HG03039 (cell line): ENCODE results near the gene RAD51B.
A peak's percentile ranks its signal among the peaks of the same experiment; 100 is the strongest.

Experiments
- ATAC-seq: cut with Tn5 transposase; IDR thresholded peaks from one replicate; pipeline ENCODE4 v1.9.1; 2021; ENCODE audit warnings: mild to moderate bottlenecking, moderate library complexity; ENCODE audit not compliant: unreplicated experiment

The RAD51B gene

DNA sequence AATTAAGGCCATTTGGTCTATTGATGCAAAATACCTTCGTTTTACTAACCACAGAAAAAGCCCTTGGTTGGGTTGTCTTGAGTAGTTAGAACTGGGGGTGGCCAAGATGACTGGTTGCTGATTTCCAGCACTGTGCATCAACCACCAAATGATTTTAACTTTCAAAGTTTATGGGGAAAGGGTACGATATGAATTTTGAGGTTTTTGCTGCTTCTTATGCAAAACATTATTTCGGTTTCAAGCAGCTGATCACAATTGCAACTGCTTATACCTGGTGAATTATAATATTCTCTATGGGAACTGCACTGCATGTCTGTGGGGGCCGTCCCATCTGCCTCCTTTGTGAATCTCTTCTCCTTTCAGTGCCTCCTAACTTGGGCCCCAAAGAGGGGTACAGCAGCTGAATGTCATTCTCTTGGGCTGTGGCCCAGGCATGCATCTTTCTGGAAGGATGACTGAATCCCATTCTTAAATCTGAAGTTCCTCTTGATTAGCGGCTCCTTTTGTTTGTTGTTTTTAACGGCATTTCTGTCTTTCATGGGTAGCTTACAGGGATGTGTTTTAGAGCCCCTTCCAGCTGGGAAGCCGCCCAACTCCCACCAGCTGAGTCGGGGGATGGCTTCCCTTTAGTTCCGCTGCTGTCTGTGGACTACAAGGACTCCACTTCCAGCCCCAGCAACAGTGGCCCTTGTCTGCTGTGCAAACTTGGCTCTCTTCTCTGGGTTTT is 493.5 kb downstream of the RAD51B start:
- peak; percentile 88 for ATAC-seq

DNA sequence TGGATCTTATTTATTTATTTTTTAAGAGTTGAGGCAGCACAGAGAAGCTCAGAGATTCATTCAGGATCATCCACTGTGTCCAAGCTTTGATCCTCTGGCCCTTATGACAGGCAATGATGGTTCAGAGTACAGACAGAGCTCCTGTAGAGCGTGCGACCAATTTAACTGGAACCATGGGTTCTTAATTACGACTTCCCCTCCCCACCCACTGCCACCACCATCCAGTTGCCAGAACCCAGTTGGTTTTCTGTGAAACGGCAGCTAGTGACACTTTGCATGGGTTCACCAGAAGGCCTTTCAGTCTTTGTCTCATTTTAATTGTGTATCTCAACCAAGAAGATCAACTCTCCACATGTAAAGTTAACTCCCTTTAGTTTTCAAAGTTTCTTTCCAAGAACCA is 495.1 kb downstream of the RAD51B start:
- ATAC-seq = no peak

DNA sequence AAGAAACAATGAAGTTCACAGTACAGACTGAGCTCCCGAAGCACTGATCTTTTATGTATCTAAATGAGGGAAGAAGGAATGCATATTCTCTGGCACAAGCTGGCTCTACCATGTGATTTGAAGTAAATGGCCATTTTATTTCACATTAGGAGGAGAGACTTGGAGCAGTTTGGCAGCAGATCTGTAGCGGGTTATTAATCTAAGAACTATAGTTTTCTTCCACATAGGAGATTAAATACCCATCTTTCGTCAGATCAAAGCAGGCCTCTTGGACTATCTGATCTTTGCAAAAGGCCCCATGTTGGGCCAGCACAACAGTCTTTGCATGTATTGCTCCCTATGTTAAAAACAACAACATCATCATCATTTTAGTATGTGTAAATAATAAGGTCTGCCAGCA is 495.5 kb downstream of the RAD51B start:
- ATAC-seq = no peak

DNA sequence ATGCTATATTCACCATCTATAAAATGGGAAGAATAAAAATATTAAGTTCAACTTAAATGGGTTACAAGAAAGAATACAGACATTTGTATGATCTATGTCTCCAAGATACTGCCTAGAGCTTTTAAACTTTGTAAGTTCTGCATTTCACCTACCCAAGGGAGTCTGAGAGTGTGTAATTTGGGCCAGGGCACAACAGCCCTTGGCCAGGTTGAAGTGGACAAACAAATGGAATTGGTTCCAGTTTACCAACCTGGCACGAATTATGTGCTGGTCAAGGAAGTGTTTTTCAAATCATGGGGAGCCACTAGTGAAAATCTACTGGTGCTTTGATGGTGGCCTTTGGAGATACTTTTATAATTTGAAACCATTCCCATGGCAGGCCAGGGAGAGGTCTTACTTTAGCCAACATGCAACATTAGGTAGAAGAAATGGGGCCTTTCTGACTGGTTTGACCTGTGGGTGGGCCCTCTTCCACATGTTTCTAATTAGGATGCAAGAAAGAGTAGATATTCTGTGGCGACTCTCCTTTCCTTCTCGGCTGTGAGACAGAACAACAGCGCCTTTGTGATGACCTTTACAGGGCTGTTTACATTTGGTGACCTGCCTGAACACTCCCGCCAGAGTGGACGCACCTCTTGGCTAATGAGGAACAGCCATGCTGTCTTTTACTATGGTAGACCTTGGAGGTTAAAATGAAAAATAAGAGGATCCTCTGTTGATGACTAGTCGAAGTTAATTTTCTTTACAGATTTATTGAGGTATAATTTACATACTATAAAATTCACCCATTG is 496.7 kb downstream of the RAD51B start:
- ATAC-seq = no peak

DNA sequence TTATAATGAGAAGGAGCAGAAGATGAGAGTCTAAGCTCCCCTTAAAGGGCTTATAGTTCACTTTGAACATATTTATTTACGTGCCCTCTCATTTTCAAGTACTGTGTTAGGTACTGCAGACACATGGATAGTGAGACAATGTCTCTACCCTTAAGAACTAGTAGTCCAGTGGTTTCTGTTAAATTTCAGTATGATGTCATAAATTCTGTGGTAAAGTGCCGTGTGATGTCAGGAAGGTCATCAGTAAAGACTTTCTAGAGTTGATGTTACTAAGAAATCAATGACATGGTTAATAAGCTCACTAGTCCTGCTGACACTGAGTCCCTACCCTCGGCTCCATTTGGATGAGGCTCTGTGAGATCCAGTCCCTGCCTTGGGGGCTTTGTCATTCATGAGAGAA is 497.7 kb downstream of the RAD51B start:
- no peak for ATAC-seq

DNA sequence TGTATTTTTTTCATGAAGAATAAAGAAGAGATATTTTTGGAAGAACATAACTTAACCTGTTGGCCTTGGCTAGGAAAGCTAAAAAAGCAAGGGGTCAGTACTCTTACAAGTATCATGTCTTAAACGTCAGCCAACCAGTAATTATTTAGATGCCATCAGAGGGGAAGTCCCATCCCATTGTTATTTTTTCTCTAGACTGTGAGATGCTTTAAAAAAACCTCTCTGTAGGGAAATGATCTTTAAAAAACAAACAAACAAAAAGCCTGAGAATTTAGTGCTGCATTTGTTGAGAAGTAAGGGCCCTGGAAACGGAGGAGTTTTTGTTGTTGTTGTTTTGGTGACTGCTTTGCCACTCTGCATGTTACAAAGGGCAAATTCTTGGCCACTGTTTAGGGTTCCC is 499.2 kb downstream of the RAD51B start:
- no peak for ATAC-seq

DNA sequence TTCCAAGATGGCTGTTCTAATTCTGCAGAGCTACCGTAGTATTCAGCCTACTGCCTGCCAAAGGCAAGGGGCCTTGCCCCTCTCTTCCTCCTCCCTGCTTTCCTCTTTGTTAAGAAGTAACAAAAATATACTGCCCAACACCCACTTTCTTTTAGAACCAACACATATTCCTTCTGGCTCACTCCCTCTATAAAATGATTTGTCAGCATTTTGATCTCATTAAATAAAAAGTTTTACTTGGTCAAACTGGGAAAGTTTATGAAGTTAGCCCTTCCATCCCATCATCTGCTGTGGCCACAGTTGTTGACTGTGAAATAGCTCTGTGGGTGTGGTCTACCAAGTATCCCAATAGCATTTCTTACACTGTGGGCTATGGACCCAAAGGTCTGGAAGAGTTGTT is 500.9 kb downstream of the RAD51B start:
- no peak for ATAC-seq

DNA sequence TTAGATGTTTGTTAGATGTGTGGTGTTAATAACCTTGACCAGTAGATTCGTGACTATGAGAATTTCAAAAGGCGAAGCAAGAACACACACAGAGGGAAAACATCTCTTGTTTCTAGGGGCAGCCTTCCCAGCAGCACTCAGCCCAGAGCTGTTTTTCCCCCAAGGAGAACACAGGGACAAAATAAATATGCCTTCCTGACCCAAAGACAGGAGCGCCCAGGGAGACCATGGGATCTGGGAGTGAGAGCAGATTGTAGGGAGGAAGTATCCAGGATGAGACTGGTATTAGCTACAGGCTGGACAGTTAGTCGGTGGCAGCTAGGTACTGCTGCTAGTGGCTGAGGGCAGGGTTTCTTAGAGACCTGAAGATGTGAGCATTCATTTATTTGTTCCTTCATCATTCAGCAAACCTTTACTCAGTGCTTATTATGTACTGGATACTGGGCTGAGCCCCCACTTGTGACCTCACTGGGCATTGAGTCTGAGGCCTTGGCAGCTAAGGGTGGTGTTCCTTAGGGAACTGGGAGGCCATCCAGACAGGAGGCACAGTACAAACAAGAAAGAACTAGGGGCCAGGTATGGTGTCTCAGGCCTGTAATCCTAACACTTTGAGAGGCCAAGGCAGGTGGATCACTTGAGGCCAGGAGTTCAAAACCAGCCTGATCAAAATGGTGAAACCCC is 503.5 kb downstream of the RAD51B start:
- no peak for ATAC-seq

DNA sequence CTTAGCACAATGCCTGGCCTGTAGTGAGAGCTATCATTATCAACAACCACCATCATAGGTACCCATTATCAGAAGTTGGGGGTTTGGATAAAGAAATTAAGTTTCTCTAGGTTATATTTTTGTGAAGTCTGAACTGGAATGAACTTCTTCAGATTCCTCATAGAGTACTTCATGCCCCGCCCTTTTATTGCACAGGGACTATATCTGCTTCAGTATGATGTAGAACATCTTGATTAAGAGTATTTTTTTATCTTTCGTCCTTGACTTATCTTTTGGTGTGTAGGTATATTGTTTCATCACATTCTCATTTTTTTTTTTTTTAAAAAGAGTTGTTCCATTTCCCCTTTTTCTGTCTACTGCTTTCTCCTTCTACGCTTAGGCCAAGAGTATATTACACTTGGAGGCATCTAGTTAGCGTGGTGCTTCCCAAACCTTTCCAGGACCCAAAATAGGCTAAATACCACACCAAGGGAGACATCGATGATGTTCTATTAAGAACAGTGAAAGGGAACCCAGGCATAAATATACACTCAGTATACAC is 505.8 kb downstream of the RAD51B start:
- no peak for ATAC-seq

DNA sequence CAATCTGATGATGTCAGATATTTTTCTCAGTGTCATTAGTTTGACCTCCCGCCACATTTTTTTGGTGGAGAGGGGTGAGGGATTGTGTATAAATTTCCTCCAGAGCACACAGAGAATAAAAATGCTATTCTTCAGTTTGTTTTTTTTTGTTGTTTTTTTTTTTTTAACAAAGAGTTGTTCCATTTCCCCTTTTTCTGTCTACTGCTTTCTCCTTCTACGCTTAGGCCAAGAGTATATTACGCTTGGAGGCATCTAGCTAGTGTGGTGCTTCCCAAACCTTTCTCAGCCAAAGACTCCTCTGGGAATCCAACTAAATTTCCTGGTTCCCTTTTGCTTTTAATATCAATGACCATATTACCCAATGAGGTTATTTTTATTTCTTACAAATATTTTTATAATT is 507.7 kb downstream of the RAD51B start:
- ATAC-seq = no peak

DNA sequence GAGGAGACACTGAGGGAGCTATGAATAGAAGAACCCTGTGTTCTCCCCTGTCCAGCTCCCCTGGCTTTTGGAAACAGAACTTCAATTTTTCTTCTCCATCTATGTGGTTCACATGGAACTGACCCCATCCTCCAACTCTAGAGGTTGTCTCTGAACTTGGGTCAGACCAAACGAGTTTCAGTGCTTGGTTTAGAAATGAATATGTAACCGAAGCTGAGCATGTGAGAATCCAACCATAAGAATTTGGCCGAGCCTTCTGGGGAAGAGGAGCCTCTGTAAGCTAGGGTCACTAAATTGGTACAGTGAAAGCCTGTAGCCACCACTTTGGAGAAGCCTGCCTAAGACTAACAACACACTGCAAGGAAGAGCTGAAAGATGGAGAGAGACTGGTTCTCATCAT is 508.9 kb downstream of the RAD51B start:
- no peak for ATAC-seq

DNA sequence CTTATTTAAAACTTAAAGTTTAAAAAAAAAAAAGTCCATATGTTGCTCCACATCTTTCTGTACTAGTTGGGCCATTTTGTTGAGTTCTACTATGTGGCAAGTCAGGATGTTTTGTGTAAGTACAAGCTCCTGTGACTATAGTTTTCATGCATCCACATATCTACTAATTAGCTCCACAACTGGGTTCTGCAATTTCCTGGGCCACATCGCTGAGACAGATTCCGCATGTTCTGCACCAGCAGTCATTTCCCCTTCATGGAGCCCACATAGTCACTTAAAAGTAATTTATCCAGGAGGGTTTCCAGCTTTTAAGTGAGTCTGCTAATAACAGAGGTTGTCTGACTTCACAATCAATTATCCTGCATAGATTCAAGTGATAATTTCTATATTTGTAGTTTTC is 511.8 kb downstream of the RAD51B start:
- no peak for ATAC-seq

DNA sequence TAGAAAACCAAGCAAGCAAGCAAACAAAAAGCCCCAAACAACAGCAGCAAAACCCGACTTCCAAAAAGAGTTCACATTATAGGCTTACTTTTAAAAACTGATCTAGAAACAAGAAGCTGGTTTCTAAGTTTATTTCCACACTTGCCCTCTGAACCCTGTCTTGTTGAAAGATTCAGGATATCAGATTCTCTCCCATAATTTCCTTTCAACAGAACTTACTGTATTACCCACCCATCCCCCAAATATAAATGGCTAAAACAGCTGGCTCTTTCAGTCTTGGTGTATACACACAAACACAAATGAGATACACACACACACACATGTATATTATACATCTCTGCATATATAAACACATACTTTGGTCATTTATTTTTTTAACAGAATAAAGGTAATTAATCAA is 512.4 kb downstream of the RAD51B start:
- no peak for ATAC-seq

DNA sequence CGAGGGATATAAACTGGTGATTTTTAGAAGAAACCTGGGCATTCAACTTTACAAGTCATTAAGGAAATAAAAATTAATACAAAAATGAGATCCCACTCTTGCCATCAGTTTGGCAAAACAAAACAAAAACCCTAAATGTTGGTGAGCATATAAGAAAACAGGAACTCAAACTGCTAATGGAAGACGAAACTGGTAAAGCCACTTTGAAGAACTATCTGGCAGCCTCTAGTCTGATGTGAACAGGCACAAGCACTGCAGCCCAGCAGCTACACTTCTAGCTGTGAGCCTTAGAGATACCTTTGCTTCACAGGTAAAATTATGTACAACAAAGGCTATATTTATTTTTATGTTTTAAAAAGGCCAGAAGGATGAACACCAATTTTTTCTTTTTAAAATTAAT is 513.7 kb downstream of the RAD51B start:
- no peak for ATAC-seq

DNA sequence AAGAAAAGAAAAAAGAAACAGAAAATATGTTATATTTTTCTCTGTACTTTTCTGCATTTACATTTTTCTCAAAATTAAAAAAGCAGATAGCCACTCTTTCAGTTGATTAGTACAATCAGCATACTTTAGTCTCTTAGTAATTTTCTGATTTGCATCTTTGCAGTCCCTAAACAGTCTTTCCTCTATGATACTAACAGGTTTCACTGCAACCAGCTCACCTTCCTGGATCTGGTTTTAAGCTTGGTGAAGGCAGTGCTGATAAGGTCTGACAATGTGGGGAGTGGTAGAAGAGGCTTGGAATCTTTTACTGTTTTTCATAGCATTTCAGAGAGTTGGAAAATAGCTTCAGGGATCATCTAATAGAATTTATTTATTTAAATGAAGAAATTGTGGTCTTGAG is 515.7 kb downstream of the RAD51B start:
- ATAC-seq = no peak

DNA sequence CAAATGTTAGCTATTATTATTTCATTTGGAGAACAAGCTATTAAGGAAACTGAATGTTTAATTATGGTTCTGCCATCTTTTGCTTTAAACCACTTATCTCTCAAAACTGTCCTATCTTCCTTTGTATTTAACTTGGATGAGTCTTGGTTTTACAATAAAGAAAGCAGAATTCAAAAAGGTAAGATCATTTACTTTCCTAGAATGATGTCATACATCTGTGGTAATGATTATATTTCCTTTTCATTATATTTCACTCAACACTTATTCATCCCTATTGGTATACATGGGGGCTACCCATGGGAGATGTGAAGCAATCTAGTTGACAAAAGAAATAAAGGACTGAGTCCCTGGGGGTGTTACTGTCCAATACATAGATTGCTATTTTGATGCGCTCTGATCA is 516.6 kb downstream of the RAD51B start:
- no peak for ATAC-seq

DNA sequence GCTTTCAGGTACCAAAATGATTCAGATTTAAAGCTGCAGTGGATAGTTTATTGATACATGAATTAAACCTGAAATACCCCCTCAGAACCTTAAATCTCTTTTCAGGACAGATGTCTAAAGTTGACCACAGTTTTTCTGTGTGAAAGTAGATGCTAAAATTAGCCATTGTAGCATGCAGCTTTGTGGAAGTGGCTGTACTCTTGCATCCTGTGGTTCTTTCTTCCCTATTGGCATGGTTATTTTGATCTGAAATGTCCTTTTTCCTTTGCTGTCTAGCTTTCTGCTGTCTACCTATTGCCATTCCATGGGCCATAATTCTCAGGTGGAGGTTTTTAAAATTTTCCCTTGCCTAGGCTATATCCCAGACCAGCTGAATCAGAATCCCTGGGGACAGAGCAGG is 517.7 kb downstream of the RAD51B start:
- ATAC-seq = no peak

DNA sequence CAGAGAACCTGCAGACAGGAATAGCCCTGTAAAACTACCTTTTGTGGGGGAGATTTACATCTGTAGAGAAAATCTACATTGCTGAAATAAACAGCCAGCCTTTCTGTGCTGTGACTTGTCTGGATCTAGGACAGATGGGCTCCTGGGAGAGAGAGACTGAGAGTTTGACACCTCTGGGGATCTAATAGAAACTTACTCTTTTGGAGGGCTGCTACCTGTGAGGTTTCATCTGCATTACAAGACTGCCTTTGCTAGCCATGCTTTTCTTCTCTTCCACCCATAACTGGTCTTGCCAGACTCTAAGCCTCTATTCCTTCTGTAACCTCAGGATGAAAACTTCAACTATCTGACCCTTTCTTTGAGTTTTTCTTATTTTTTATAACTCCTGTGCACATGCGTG is 520.7 kb downstream of the RAD51B start:
- ATAC-seq = no peak

DNA sequence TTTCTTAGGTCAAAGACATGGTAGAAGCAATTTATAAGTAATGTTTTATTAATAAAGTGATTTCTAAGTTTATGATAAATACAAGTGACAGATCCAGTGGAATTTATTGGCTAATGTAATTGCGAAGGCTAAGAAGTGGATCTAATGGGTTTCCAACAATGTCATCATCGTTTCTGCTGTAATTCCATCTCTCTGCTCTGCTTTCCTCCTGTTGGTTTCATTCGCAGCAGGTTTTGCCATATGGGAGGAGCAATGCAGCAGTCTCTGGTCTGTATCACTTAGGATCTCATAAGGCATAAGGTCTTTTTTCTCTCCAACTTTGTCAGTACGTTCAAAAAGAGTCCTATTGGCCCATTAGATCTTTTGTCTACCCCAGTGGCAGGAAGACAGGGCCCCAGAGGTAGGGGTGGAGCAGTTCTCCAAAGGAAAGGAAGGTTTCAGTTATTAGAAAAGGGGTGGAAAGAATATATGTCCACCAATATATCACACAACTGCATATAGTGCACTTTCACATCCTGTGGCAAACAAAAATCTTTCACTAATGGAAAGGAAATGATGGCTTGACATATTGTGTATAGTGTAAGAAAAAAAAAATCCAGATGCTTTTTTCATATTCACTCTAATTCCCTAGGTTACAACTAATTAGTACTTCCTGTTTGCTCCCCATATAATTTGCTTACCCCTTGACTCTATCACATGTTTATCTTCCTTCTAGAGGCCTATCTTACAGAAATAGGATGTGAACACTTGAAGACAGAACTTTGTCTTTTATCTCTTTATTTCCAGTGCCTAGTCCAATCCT is 522.0 kb downstream of the RAD51B start:
- ATAC-seq = no peak

DNA sequence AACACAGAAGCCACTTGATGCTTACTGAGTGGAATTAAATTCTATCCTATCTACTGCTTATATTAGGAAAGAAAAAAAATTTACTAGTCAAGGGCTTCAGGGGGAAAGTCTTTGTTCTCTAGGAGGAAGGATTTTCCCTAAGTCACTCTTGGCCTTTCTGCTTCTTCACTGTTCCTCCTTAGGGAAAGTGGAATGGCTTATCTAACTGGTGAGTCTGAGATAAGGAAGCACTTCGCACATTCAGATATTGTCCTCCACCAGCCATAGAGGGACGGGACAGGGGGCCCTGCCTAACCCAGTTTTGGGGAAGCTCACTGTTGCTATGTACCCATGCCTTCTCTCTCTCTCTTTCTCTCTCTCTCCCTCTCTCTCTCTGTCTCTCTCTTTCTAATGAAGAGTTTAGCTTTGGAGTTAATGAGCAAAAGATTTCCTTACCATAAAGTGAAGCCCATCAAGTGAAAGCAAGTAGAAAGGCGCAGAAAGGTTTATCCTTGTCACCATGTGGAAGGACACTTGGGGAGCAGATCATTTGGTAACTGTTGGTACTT is 522.7 kb downstream of the RAD51B start:
- ATAC-seq = no peak
